ACC112 (cell line): ENCODE results near the gene SLC16A7.
"Not testable (repeated sequence)": the region's sequence is repeated elsewhere in the genome, so short reads cannot be mapped to it uniquely, and the experiment has no call there.

Source experiments
- H2AFZ ChIP-seq: fragments of 200-600 bp; sonication (generic); one replicate; pipeline ENCODE4 v1.6.0; 2017; ENCODE audit warnings: antibody characterized with exemption, low read length; ENCODE audit not compliant: unreplicated experiment
- H3K27ac ChIP-seq: fragments of 200-600 bp; sonication (generic); 2 replicates; pipeline ENCODE4 v1.5.1; 2014; ENCODE audit warnings: low read depth, mild to moderate bottlenecking, antibody characterized with exemption, low read length, moderate library complexity
- H3K27me3 ChIP-seq: fragments of 200-600 bp; sonication (generic); 2 replicates; pipeline ENCODE4 v1.6.1; 2014; ENCODE audit warnings: mild to moderate bottlenecking, antibody characterized with exemption, low read length, moderate library complexity, mixed read lengths; ENCODE audit not compliant: insufficient read depth
- H3K36me3 ChIP-seq: fragments of 200-600 bp; sonication (generic); 2 replicates; pipeline ENCODE4 v1.6.1; 2016; ENCODE audit warnings: mild to moderate bottlenecking, antibody characterized with exemption, low read length, moderate library complexity, mixed read lengths; ENCODE audit not compliant: insufficient read depth
- H3K4me1 ChIP-seq: fragments of 200-600 bp; sonication (generic); one replicate; pipeline ENCODE4 v1.6.1; 2016; ENCODE audit warnings: low read length, mixed read lengths; ENCODE audit not compliant: insufficient read depth, unreplicated experiment, control insufficient read depth
- H3K4me3 ChIP-seq: fragments of 200-600 bp; sonication (generic); 2 replicates; pipeline ENCODE4 v1.5.1; 2014; ENCODE audit warnings: mild to moderate bottlenecking, low read depth, low read length
- H3K79me2 ChIP-seq: fragments of 200-600 bp; sonication (generic); one replicate; pipeline ENCODE4 v1.6.0; 2016; ENCODE audit warnings: low read length; ENCODE audit not compliant: control insufficient read depth, unreplicated experiment, insufficient read depth

Gene SLC16A7

GRCh38 chr12:59593761-59594160, 2.1 kb upstream of the SLC16A7 start:
- Histone ChIP-seq H2AFZ (no peak overlapping the region), H3K4me3 (no peak overlapping the region), H3K27ac (no peak overlapping the region)

GRCh38 chr12:59594943-59595500, 807 bp upstream of the SLC16A7 start:
- H2AFZ ChIP-seq: peak overlapping the region; percentile 62

More at GRCh38 chr12:59593761-59594160, 2.1 kb upstream of the SLC16A7 start:
- Histone ChIP-seq H3K36me3 (no peaks in the 10 kb centered on the region), H3K27me3 (no peaks in the 10 kb centered on the region), H3K4me1 (peaks cover 20% of the 10 kb centered on the region), H3K79me2 (peaks cover 3% of the 10 kb centered on the region)

DNA sequence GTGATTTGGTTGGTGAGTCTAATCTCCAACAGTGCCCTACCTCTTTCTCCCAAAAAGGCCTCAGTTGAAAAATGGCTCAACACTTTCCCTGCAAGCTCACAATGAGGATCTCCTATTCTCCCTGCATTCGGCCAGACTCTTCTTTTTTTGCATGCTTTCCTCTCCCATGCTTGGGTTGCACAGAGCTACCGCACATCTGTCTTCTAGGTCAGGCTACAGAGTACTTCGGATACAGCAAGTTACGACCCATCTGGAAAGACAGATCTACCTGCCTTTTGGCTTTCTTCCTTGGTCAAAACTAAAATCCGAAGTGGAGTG, 305 bp upstream of the SLC16A7 start:
- no peak overlapping the region for H3K27ac ChIP-seq
- peak overlapping the region; percentile 62 for H2AFZ ChIP-seq
- H3K27me3 ChIP-seq: no peaks in the 10 kb centered on the region
- no peaks in the 10 kb centered on the region for H3K36me3 ChIP-seq
- peaks cover 9% of the 10 kb centered on the region for H3K79me2 ChIP-seq
- peaks cover 22% of the 10 kb centered on the region for H3K4me1 ChIP-seq
- H3K4me3 ChIP-seq: peak overlapping the region; percentile 80

More at GRCh38 chr12:59594943-59595500, 807 bp upstream of the SLC16A7 start:
- Histone ChIP-seq H3K4me1 (peaks cover 22% of the 10 kb centered on the region), H3K27ac (no peak overlapping the region), H3K4me3 (peak overlapping the region; percentile 80), H3K27me3 (no peaks in the 10 kb centered on the region), H3K36me3 (no peaks in the 10 kb centered on the region), H3K79me2 (peaks cover 9% of the 10 kb centered on the region)

DNA sequence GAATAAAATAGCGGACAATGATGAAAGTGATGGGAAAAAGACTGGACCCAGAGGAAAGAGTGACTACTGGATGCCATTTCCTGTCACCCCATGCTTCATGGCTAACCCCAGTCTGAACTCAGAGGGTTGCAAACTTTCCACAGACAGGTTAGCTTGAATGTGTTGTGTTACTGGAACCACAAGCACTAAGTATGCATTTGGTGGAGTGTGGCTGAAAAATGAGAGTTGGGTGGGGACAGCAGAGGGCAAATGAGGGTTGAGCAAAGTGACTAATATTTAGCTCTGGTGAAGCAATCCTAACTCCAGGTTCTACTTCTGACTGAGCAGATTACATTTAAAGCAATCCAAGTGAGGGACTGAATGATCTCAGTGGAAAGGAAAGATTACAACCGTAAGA, 1.6 kb downstream of the SLC16A7 start:
- Histone ChIP-seq H3K27ac (peak overlapping the region; percentile 89), H3K27me3 (no peaks in the 10 kb centered on the region), H2AFZ (peak overlapping the region; percentile 78), H3K36me3 (no peaks in the 10 kb centered on the region), H3K79me2 (peaks cover 9% of the 10 kb centered on the region), H3K4me1 (peaks cover 22% of the 10 kb centered on the region), H3K4me3 (peak overlapping the region; percentile 80)

- Histone ChIP-seq H3K4me3 (no peak overlapping the region), H3K36me3 (no peaks in the 10 kb centered on the region), H2AFZ (no peak overlapping the region), H3K27me3 (no peaks in the 10 kb centered on the region), H3K27ac (peak overlapping the region; percentile 5; the same call in 1 of the 2 replicates), H3K79me2 (peaks cover 9% of the 10 kb centered on the region), H3K4me1 (peaks cover 12% of the 10 kb centered on the region)
Measured at GRCh38 chr12:59600171-59600570, 4.3 kb downstream of the SLC16A7 start.

DNA sequence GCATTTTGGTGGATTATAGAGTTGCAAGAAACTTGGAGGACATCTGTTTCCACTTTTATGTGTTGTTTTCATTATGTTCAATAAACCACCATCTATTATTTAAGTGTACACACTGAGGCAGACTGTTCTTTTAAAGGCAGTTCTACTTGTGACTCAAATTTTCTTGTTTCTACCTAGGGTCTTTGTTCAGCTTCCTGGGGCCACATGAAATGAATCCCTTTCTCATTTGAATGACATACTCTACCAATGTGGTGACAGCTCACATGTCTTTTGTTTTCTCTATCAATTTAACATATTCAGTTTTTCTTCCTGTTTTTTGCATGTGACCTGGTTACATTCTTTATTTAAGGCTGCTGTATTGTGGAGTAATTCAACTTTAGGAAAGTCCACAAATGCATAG, 7.9 kb downstream of the SLC16A7 start:
- H3K27ac ChIP-seq: no peak overlapping the region
- H3K36me3 ChIP-seq: no peaks in the 10 kb centered on the region
- no peak overlapping the region for H3K4me3 ChIP-seq
- no peaks in the 10 kb centered on the region for H3K27me3 ChIP-seq
- no peak overlapping the region for H2AFZ ChIP-seq
- peaks cover 3% of the 10 kb centered on the region for H3K4me1 ChIP-seq
- H3K79me2 ChIP-seq: peaks cover 6% of the 10 kb centered on the region

DNA sequence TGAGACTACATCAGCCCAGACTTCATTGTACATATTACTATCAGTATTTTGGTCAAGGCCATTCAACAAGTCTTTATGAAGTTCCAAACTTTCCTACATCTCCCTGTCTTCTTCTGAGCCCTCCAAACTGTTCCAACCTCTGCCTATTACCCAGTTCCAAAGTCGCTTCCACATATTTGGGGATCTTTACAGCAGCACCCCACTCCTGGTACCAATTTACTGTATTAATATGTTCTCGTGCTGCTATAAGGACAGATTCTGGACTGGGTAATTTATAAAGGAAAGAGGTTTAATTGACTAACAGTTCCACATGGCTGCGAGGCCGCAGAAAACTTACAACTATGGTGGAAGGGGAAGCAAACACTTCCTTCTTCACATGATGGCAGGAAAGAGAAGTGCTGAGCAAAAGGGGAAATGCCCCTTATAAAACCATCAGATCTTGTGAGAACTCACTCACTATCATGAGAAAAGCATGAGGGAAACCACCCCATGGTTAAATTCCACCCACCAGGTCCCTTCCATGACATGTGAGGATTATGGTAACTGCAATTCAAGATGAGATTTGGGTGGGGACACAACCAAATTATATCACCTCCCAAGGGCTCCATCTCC, 17.1 kb downstream of the SLC16A7 start:
- not testable (repeated sequence) for H3K79me2 ChIP-seq, H3K27me3 ChIP-seq, H3K4me1 ChIP-seq, H3K4me3 ChIP-seq, H2AFZ ChIP-seq, H3K27ac ChIP-seq
- peaks cover 23% of the 10 kb centered on the region for H3K36me3 ChIP-seq

GRCh38 chr12:59615392-59616165, 19.8 kb downstream of the SLC16A7 start:
- no peak overlapping the region for H3K27ac ChIP-seq
- no peak overlapping the region for H2AFZ ChIP-seq
- H3K27me3 ChIP-seq: no peaks in the 10 kb centered on the region
- H3K4me1 ChIP-seq: peaks cover 6% of the 10 kb centered on the region
- H3K36me3 ChIP-seq: peaks cover 18% of the 10 kb centered on the region
- H3K79me2 ChIP-seq: no peaks in the 10 kb centered on the region
- no peak overlapping the region for H3K4me3 ChIP-seq

DNA sequence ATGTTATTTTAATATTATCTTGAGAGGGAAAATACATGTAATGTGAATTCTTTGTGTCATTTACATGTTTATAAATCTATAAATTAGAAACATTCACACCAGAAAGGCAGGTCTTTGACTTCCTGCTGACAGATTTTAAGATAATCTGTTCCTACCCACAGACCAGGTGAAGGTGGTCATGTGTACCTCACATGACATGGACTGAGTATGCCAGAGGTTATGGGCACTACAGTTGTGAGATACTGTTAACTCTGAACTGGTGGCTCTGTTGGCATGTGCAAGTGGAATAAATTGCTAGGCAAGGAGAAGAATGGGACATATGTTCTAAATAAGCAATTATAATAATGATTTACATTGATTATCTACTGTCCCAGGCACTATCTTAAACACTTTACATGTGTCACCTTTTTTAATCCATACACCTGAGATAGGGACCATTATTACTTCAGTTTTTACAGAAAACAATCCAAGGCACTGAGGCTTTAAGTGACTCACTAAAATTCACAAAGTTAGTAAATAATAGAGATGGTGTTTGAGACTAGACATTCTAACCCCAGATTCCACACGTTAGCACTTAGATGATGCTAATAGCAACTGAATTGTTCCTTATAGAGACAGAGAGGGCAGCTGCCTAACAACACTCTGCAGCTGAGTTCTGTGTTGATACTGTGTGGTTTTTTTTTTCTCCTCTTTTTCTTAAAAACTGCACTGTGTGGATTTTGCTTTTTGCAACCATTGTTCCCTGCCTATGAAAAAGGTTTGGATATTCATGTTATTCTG, 23.8 kb downstream of the SLC16A7 start:
- H3K27ac ChIP-seq: no peak overlapping the region
- H3K79me2 ChIP-seq: no peaks in the 10 kb centered on the region

GRCh38 chr12:59620326-59620725, 24.5 kb downstream of the SLC16A7 start:
- Histone ChIP-seq H3K79me2 (no peaks in the 10 kb centered on the region), H3K4me3 (no peak overlapping the region), H3K4me1 (peaks cover 2% of the 10 kb centered on the region), H3K36me3 (no peaks in the 10 kb centered on the region), H2AFZ (no peak overlapping the region), H3K27ac (no peak overlapping the region), H3K27me3 (no peaks in the 10 kb centered on the region)

More for the DNA sequence above, 23.8 kb downstream of the SLC16A7 start:
- no peaks in the 10 kb centered on the region for H3K36me3 ChIP-seq
- no peak overlapping the region for H3K4me3 ChIP-seq
- no peak overlapping the region for H2AFZ ChIP-seq
- H3K27me3 ChIP-seq: no peaks in the 10 kb centered on the region
- H3K4me1 ChIP-seq: peaks cover 6% of the 10 kb centered on the region
